Bronchial epithelial cell (primary cell): ENCODE measurements around the gene PARP11. TPM values are rescaled to one million over a fixed set of nuclear protein-coding genes. Genes with fewer than 3 reads are reported as not detected.

Experiments
- DNase-seq: peaks from one replicate; pipeline ENCODE4 v3.0.0-alpha.2; 2010; ENCODE audit warnings: low read depth
- FAIRE-seq: peaks from 2 replicates; lab custom pipeline; 2011; peaks lifted over from hg19 to GRCh38; lab: Jason Lieb, UNC
- H3K27me3 ChIP-seq: 2 replicates; pipeline ENCODE4 v1.5.1; 2011; ENCODE audit warnings: low read length; ENCODE audit not compliant: control insufficient read depth, insufficient read depth
- H3K36me3 ChIP-seq: 2 replicates; pipeline ENCODE4 v1.5.1; 2011; ENCODE audit warnings: low read length; ENCODE audit not compliant: control insufficient read depth, insufficient read depth
- H3K4me3 ChIP-seq: 2 replicates; pipeline ENCODE4 v1.5.1; 2011; ENCODE audit warnings: mild to moderate bottlenecking, low read depth, low read length, control low read depth
- total RNA-seq: library from RNA; depleted of rRNA; stranded (reverse); fragments of >200 nt; gene quantifications from 2 replicates; pipeline ENCODE4 v1.2.1, GENCODE V29; 2014
- TF ChIP-seq, protein P1 (sequence below): IDR thresholded peaks from 2 replicates; pipeline ENCODE4 v1.5.1; 2011; ENCODE audit warnings: mild to moderate bottlenecking, moderate library complexity, low read length, control low read depth, inconsistent platforms; ENCODE audit not compliant: insufficient read depth, severe bottlenecking

Gene PARP11
- total RNA-seq, 1 donor from 2014 or later = 1.8 TPM

DNA sequence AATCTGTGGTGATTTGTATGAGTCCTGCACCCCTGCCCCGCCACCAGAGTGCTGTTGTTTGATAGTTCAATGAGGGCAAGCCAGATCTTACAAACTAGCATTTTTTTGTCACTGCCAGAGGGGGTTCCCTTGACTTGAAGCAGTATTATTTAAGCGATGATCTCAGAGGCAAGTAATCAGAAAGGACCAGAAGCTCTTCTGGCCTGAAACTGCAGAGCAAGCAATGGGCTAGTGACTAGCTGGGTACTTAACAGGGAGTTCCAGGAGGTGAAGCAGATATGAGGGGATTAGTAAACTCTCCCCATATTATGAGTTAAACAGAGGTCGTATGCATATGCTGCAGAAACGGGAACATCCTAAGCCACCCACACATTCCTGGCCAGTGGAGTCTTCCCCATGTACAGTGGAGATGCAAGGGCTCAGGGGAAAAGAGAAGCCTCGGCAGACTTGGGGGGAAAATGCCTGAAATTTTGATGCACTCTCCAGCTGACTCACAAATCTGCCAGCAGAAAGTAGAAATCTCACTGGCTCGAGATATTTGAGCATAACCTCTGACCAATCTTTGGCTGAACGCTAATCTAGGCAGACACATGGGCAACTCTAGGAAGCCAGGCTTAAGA, 112.0 kb downstream of the PARP11 start:
- Histone ChIP-seq H3K27me3 (peaks cover 2% of the 10 kb centered on the region), H3K36me3 (no peaks in the 10 kb centered on the region), H3K4me3 (no peak overlapping the region)
- FAIRE-seq = no peak
- no peak for DNase-seq
- TF ChIP-seq, protein P1, sequence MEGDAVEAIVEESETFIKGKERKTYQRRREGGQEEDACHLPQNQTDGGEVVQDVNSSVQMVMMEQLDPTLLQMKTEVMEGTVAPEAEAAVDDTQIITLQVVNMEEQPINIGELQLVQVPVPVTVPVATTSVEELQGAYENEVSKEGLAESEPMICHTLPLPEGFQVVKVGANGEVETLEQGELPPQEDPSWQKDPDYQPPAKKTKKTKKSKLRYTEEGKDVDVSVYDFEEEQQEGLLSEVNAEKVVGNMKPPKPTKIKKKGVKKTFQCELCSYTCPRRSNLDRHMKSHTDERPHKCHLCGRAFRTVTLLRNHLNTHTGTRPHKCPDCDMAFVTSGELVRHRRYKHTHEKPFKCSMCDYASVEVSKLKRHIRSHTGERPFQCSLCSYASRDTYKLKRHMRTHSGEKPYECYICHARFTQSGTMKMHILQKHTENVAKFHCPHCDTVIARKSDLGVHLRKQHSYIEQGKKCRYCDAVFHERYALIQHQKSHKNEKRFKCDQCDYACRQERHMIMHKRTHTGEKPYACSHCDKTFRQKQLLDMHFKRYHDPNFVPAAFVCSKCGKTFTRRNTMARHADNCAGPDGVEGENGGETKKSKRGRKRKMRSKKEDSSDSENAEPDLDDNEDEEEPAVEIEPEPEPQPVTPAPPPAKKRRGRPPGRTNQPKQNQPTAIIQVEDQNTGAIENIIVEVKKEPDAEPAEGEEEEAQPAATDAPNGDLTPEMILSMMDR = no peak

DNA sequence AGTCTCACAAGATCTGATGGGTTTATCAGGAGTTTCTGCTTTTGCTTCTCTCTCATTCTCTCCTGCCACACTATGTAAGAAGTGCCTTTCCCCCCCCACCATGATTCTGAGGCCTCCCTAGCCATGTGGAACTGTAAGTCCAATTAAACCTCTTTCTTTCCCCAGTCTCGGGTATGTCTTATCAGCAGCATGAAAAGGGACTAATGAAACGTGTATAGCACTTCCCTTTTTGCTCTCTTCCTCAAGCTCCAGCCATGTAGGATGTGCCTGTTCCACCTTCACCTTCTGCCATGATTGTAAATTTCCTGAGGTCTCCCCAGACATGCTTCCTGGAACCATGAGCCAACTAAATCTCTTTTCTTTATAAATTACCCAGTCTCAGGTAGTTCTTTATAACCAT, 113.3 kb downstream of the PARP11 start:
- TF ChIP-seq, protein P1 = no peak
- DNase-seq (no peak), FAIRE-seq (no peak)

More for the DNA sequence above, 113.3 kb downstream of the PARP11 start:
- Histone ChIP-seq H3K27me3 (peaks cover 2% of the 10 kb centered on the region), H3K4me3 (no peak overlapping the region), H3K36me3 (no peaks in the 10 kb centered on the region)

Other genes with a start within 250 kb of the PARP11 start
- 0.77 and 1.1 TPM in 2 replicates for gene CRACR2A, start 120.3 kb downstream of the PARP11 start, total RNA-seq